HFFc6 (cell line): ENCODE measurements around the gene NCS1. TPM values are rescaled to one million over a fixed set of nuclear protein-coding genes. Genes with fewer than 3 reads are reported as not detected.
"Not testable (repeated sequence)": the region's sequence is repeated elsewhere in the genome, so short reads cannot be mapped to it uniquely, and the experiment has no call there.

Experiments
- DNase-seq: peaks from one replicate; pipeline ENCODE4 v3.0.0-alpha.2; 2018
- H3K27ac Mint-ChIP-seq: 2 replicates; pipeline ENCODE4 v1.8.0; 2020; ENCODE audit warnings: mild to moderate bottlenecking, mixed read lengths
- H3K27me3 Mint-ChIP-seq: 2 replicates; pipeline ENCODE4 v1.8.0; 2021; ENCODE audit warnings: mild to moderate bottlenecking, moderate library complexity, mixed read lengths; ENCODE audit not compliant: insufficient read depth
- H3K36me3 Mint-ChIP-seq: 2 replicates; pipeline ENCODE4 v1.8.0; 2021; ENCODE audit warnings: low read depth, mixed read lengths
- H3K4me1 Mint-ChIP-seq: 2 replicates; pipeline ENCODE4 v1.8.0; 2020; ENCODE audit warnings: low read depth, mixed read lengths
- H3K4me3 Mint-ChIP-seq: 2 replicates; pipeline ENCODE4 v1.8.0; 2020; ENCODE audit warnings: mild to moderate bottlenecking, moderate library complexity, mixed read lengths
- H3K9me3 Mint-ChIP-seq: 2 replicates; pipeline ENCODE4 v1.8.0; 2020; ENCODE audit warnings: mild to moderate bottlenecking, mixed read lengths
- CTCF ChIP-seq: fragments of 200-600 bp; sonication (generic); IDR thresholded peaks from 2 replicates; pipeline ENCODE4 v1.5.0; 2021; ENCODE audit warnings: antibody characterized with exemption, mild to moderate bottlenecking
- total RNA-seq, 6 experiments: library from RNA; stranded (reverse); fragmentation: NEBNext Ultra II Directional; extraction: Animal tissue kit (Norgen Biotek cat#: 25700); gene quantifications; 2 replicates in 1 of 6; 3 replicates in 5 of 6; pipeline ENCODE4 v1.2.3, GENCODE V29; 2021

NCS1 gene
- total RNA-seq, 6 experiments from 2014 or later = 96.5 to 108 (median 104) TPM

- peaks cover 7% of the 10 kb centered on the region; the same call in 1 of the 2 replicates for H3K4me1 Mint-ChIP-seq
Observed at GRCh38 chr9:130256644-130257043, 84.4 kb downstream of the NCS1 start.

GRCh38 chr9:130258137-130258536 is 85.9 kb downstream of the NCS1 start:
- not testable (repeated sequence) for H3K9me3 Mint-ChIP-seq, H3K36me3 Mint-ChIP-seq, H3K27ac Mint-ChIP-seq, H3K4me1 Mint-ChIP-seq, DNase-seq, H3K4me3 Mint-ChIP-seq
- peaks cover 44% of the 10 kb centered on the region for H3K27me3 Mint-ChIP-seq

More at GRCh38 chr9:130256644-130257043, 84.4 kb downstream of the NCS1 start:
- H3K27me3 Mint-ChIP-seq = peaks cover 32% of the 10 kb centered on the region
- TF ChIP-seq CTCF = no peak
- no peak overlapping the region for H3K27ac Mint-ChIP-seq
- H3K36me3 Mint-ChIP-seq = no peaks in the 10 kb centered on the region
- no peak for DNase-seq
- H3K4me3 Mint-ChIP-seq = no peak overlapping the region
- 0 out of 2 replicates have a peak, but pooled peaks cover under 1% of the 10 kb centered on the region for H3K9me3 Mint-ChIP-seq

- no peak for TF ChIP-seq CTCF
- H3K36me3 Mint-ChIP-seq = no peaks in the 10 kb centered on the region
- peaks cover 52% of the 10 kb centered on the region for H3K27me3 Mint-ChIP-seq
- H3K4me3 Mint-ChIP-seq = no peak overlapping the region
- H3K27ac Mint-ChIP-seq = no peak overlapping the region
- H3K4me1 Mint-ChIP-seq = peaks cover 8% of the 10 kb centered on the region; the same call in 1 of the 2 replicates
- no peaks in the 10 kb centered on the region for H3K9me3 Mint-ChIP-seq
- no peak for DNase-seq
Observed at GRCh38 chr9:130259044-130259443, 86.8 kb downstream of the NCS1 start.

GRCh38 chr9:130260816-130261765 is 88.9 kb downstream of the NCS1 start:
- Mint-ChIP-seq H3K4me1 (peaks cover 8% of the 10 kb centered on the region; the same call in 1 of the 2 replicates), H3K4me3 (no peak overlapping the region), H3K9me3 (no peaks in the 10 kb centered on the region), H3K27ac (no peak overlapping the region), H3K27me3 (peaks cover 55% of the 10 kb centered on the region), H3K36me3 (no peaks in the 10 kb centered on the region)
- DNase-seq = peak; percentile 25
- no peak for TF ChIP-seq CTCF

GRCh38 chr9:130262061-130262745 is 90.0 kb downstream of the NCS1 start:
- no peak overlapping the region for H3K27ac Mint-ChIP-seq
- H3K36me3 Mint-ChIP-seq = no peaks in the 10 kb centered on the region
- no peak for DNase-seq
- H3K4me1 Mint-ChIP-seq = peaks cover 8% of the 10 kb centered on the region; the same call in 1 of the 2 replicates
- peaks cover 63% of the 10 kb centered on the region for H3K27me3 Mint-ChIP-seq
- H3K9me3 Mint-ChIP-seq = no peaks in the 10 kb centered on the region
- no peak for TF ChIP-seq CTCF
- H3K4me3 Mint-ChIP-seq = no peak overlapping the region
